ENCODE data around the gene EMC1.

The EMC1 gene

DNA sequence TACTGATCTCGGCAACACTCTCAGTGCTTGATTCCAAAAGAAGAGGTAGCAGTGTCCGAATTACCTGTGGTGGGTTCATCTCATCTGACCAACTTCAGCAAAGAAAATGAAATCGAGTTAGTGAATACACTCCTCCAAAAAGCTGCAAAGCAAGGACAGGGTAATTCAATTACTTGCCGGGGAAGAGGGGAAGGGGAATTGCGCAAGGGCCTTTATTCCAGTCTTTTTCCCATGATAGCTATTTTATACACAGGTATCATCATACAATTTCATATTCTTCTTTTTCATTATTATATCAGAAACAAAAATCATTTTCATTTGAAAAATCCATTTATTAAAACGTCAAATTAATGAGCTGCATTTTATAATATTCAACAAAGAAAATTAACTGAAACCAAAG is 84.2 kb downstream of the EMC1 start:
- Histone ChIP-seq H3K27ac (ENCODE audit: insufficient read depth, low read depth, low read length, poor library complexity, severe bottlenecking) (no peak overlapping the region), H3K4me3 (ENCODE audit: insufficient read depth, low read depth, low read length) (no peak overlapping the region), H3K9me3 (ENCODE audit: control insufficient read depth, low read length) (no peaks in the 10 kb centered on the region), H3K36me3 (ENCODE audit: control insufficient read depth, insufficient read depth, low read length) (peaks cover 78% of the 10 kb centered on the region), H3K4me1 (ENCODE audit: control insufficient read depth, insufficient read depth, low read length) (no peaks in the 10 kb centered on the region), H3K27me3 (ENCODE audit: control insufficient read depth, insufficient read depth, low read length, poor library complexity, severe bottlenecking) (no peaks in the 10 kb centered on the region)
- 94 to 95% methylated on average over 6 of the region's 6 CpGs for WGBS, 2 experiments

GRCh38 chr1:19166066-19166465 is 85.3 kb downstream of the EMC1 start:
- 94 to 95% methylated on average over 3 of the region's 3 CpGs for WGBS, 2 experiments
- Histone ChIP-seq H3K27me3 (ENCODE audit: control insufficient read depth, insufficient read depth, low read length, poor library complexity, severe bottlenecking) (no peaks in the 10 kb centered on the region), H3K4me1 (ENCODE audit: control insufficient read depth, insufficient read depth, low read length) (no peaks in the 10 kb centered on the region), H3K27ac (ENCODE audit: insufficient read depth, low read depth, low read length, poor library complexity, severe bottlenecking) (no peak overlapping the region), H3K36me3 (ENCODE audit: control insufficient read depth, insufficient read depth, low read length) (peaks cover 85% of the 10 kb centered on the region), H3K4me3 (ENCODE audit: insufficient read depth, low read depth, low read length) (no peak overlapping the region), H3K9me3 (ENCODE audit: control insufficient read depth, low read length) (no peaks in the 10 kb centered on the region)
